ENCODE results near the gene AMMECR1.

Gene AMMECR1

DNA sequence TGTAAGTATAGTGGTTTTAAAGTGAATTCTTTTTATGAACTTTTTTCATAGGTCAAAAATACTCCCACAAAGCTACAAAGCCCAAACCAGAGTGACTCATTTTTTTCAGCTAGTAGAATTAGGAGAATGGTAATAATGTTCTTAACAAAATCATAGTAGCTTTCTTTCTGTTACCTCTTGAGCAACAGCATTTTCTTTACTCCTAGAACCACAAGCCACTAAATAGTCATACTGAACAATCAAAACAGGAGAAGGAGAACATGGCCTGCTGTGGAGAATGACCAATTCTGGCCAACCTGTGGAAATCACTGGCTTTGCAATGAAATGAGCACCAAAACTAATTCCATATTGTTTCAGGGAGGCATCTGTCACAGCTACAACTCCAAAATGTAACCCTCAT, 112.9 kb downstream of the AMMECR1 start:
- DNase-seq: no peak

DNA sequence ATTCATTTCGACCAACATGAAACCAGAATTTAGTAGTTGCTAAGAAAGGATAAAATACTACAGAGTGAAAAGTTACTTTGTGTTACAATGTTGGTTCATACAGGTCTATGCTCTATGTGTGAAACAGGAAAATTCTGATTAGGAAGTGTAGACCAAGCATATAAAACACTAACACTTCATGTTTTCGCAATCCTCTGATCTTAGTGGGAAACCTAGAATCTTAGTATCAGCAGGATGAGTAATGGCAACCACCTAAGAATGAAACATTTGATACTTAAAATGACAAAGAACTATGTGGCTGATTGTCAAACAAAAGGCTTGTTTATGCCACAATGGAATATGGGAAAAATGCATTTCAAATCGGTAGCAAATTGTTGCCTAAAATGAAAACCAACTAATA, 116.1 kb downstream of the AMMECR1 start:
- no peak for DNase-seq

DNA sequence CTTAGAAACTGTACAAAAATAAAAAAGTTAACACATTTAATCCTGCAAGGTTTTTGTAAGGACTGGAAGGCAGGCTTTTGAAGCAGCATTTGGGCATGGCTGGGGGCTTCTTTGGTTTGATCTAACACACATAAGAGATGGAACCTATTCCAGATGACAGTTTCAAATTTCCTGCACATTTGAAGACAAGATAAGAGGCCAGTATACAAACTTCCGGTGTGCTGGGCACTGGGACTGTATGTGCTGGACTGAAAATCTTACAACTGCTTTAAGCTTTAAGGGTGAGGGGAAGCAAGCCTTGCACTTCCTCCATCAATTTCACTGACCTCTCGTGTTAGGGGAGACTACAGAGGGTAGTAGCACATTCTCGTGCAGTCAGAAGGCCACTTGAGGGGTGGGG, 122.9 kb downstream of the AMMECR1 start:
- DNase-seq: no peak

DNA sequence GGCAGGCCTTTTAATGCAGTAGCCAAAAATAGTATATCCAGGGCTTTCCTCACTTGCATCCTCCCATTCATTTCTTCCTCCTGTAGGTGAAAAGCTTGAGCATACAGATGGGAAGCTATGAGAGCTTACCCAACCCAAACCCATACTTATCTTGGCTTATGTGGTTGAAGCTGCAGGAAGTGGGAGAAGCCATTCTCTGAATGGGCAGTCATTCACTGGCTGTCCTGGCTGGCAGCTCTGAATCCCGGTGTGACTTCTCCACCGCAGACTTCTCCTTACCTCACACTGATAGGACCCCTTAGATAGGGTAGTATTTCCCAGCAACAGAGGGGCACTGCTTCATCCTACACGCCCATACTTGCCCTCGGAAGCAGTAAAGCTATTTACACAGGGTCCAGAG, 125.4 kb downstream of the AMMECR1 start:
- no peak for DNase-seq

DNA sequence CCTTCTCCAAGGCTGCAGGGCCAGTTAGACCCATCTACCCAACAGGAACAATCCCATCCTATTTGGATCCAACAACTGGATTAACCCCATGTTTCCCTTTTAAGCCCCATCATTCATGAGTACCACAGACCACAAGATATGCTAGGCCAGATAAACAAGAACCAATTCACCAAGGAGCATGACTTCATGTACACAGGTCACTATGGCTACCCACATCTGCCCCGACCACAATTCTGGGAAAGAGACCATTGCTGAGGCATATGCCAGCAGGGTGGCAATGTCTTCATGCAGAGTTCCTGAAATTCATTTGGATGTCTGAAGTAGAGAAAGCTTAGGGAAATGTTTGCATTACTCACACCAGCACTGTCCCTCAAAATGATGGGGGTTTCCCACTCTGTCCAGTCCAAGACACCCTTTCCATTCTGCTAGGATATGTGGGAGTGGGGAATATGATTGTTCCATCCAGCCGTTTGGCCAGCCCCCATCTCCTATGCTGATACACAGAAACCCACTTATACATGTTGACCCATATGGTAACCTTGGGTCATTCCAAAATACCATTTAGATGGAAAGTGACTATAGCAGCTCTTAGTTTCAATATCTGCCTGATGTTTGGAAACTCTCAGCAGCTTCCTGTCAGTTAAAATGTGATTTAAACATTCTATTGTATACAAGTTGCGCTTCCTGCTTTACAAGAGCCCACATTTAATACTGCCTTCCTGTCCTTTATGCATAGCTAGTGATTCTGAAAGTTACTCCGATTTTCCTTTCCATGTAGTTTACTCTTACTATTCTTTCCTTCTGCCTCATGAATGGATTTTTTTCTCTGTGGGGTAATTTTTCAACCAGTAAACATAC, 129.0 kb downstream of the AMMECR1 start:
- no peak for DNase-seq

DNA sequence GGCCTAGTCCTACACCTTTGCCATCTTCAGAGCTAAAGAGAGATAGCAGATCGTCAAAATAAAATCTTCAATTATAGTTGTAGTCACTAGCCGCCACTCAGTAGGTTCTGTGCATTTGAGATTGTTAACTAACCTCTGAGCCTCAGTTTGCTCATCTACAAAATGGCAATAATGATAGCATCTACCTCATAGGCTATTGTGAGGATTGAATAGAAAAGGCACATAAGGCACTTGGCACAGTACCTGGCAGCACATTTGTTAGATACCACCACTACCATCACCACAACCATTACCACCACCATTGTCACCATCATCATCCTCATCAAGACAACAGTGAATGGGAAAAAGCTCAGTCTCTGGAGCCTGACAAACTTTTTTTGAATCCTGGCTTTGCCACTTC, 134.6 kb downstream of the AMMECR1 start:
- no peak for DNase-seq

DNA sequence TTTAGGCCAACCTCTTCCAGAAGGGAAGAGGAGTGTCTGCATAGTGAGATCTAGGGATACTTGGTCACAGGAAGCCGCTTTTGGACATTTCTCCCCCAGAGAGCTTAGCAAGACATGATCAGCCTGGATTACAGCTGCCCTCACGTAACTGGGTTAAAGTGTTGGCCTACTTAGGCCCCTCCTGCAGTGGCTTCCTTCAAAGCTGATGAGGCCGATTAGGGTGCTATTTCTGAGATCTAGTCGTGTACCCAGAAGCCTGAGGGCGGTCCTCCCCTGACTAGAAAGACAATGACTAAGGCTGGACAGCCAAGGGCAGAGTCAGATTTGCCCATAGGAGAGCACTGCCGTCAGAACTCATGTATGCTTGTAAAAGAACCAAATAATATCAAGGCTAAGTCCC, 135.0 kb downstream of the AMMECR1 start:
- no peak for DNase-seq

DNA sequence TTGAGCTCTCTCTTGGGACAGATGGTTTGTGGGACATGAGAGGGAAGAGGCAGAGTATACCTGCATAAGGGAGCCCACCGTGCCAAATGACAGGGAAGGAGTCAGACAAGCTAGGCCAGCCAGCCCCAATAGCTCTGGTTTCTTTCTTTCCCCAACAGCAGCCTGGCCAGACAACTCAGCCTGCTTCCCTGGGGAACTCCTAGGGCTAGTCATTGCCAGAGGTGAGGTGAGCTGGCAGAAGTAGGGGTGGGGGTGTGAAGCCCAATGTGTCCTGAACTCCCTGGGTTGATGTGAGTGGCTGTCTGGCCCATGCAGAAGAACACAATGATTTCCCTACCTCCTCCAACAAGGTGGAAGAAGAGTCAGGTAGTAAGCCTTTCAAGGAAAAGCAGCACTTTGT, 135.5 kb downstream of the AMMECR1 start:
- no peak for DNase-seq

DNA sequence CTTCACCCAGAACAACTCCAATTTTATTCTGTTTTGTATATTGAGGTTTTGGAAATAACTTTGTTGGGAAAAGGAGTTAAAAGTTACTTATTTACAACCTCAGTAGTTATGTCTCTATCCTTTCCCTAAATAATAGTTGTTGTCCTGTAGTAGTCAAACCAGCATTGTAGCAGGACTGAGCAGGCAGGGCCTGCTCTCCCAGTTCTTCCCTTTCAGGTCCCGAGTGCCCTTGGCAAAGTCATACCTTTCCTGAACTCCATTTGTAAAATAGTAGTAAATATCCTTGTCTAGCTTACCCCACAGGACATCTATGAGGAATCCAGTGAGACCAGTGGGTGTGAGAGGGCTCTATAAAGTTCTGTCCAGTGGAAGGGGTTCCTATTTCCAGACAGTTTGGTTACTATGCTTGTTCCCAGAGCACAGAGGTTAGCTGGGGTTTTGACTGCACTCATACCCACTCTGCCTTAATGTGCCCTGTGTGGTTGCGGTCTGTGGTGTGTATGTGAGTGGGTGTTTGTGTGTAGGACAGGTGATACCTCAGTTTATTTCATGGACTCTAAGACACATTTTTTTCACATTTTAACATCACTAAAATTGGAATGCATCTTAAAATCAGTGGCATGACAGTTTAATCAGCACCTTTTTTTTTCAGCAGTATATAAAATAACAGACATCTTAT, 136.3 kb downstream of the AMMECR1 start:
- DNase-seq: no peak

DNA sequence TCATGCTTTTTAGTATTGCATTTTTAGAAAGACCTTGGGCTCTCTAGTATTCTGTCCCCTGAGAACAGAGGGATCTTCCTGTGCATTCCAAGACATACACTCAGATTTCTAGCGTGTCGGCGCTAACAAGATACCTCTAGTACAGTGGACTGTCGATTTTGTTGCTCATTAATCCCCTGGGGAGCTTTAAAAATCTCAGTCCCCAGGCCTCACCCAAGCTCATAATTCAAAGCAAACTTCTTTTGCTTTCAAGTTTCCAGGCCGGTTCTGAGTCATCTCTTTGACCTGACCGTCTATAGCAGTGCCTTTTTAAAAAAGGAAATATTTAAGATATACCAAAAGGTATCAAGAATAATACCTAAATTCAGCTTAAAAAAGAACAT, 137.0 kb downstream of the AMMECR1 start:
- DNase-seq: peak; percentile 16

DNA sequence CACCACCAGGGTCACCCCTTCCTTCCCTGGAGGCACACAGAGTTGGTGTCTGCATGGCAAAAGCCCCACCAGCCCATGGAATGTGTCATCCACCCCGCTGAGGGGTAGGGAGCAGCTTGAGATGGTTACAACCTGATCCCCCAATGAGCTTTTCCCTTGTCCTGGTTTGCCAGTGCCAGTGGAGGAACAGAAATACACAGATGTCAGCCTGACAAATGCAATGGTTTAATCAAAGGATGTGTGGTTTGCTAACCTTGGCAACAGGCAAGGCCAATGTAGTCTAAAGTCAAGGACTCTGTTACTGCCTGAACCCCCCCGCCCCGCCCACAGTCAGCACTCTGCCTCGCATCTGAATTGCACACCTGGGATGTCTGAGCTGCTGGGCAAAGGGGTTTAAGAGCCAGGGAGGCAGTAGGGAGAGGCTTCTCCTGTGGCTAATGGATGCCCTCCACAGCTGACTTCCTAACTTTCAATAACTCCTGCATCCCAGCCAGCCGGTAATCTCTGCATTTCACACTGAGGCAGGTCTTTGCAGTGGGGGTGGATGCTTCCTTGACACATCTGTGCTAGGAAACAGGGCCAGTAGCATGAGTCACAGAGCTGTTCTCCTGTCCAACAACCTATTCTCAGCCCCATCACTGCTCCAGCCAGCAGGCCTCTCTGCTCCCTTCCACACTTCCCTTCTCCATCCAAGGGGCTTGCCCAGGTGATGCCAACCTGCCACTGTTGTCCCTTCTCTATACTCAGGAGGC, 137.5 kb downstream of the AMMECR1 start:
- peak; percentile 8 for DNase-seq

DNA sequence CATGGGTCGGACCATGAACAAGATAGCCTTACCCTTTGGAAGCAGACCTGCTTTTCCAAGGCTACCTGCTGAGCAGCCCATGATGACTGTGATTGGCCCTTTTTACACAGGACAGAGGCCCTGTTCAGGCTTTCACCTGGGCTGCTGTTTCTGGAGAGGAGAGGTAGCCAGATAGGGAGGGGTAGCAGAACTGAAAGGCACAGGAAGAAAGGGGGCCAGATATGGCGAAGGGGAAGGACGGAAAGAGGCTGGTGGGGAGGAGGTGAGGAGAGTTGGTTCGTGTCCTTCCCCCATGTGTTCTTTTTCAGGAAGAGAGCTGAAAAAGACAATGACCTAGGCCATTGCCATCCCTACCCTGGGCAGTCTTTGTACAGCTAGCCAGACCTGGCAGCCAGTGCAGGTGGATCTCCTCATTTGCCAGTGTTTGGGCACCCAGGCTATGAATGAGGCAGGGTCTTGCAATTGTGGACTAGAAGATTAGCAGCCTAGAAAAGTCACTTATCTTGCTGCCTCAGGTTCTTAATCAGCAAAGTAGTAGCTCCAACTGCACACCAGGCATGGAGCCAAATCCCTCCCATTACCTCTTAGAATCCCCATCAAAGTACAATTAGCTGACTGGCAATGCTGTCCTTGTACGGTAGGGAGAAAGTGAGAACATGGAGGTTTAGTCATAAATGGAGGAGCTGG, 139.6 kb downstream of the AMMECR1 start:
- no peak for DNase-seq

DNA sequence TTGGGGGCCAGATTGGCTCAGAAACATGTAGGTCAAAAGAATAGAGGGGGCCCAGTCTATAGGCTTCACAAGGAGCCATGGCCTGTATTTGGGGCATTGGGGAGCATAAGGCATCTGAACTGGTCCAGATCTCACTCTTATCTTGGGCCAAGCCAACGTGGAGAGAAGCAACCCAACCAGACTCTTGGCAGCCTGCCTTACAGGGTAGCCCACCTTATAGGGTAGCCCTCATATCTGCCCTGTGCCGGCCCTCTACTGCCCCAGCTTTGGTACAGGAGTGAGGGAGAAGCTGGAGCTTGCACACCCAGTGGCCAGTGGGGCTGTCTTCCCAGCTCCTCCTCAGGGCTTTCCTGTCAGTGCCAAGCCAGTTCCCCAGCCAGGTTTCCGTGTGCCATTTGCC, 142.2 kb downstream of the AMMECR1 start:
- DNase-seq: no peak

DNA sequence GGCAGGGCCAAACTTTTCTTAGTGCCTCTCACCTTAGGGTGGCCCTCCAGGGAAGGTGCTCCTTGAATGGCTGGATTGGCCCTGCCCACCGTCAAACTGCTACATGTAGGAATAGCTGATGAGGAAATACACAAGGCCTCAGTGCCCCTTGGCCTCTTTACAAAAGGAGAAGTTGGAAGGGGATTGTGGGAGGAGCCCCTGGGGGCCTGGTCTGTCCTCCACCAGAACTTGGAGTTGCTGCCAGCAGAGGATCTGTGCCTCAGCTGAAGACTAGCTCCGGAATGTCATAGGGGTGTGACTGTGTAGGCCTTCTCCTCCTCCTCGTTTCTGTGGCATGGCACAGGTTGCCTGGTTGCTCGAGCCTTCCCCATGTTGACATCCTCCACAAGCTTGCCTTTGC, 142.7 kb downstream of the AMMECR1 start:
- DNase-seq: no peak

DNA sequence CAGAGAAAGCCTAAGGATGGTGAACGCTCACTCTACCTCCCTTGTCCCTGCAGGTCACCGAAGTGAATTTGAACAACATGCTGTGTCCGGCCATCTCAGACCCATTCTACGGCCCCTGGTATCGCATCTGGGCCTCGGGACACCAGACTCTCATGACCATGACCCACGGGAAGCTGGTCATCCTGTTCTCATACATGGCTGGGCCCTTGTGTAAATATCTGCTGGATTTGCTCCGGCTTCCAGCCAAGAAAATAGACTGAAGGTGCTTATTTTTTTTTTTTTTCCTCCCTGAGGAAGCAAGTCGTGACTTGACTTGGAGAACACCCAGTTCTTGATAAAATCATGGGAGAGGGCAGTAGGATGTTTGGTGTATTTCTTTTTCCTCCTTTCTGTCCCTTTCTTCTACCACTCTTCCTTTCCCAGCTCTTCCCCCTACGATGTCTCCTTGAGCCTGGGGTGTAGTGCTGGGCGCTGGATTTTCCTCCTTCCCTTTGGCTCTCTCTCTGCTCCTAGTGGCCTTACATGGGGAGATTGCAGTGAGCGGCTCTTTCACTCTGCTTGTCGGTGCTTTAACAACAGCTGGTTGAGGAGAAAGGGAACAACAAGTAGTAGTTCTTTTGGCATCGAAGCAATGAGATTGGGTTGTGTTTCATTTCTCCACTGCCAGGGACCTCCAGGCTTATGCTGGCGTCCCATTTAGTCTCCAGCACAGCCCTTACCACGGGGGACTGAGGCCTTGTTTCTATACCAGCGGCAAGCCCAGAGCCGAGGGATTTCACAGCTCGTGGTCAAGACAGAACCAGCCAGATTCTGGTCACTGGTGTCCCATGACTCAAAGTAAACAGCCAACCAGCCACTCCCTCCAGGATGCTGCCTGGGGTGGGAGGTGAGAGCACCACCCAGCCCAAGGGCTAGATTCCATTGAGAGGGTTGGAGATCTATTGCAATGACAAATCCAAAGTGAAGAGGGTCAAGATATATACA, 144.4 kb downstream of the AMMECR1 start:
- no peak for DNase-seq

DNA sequence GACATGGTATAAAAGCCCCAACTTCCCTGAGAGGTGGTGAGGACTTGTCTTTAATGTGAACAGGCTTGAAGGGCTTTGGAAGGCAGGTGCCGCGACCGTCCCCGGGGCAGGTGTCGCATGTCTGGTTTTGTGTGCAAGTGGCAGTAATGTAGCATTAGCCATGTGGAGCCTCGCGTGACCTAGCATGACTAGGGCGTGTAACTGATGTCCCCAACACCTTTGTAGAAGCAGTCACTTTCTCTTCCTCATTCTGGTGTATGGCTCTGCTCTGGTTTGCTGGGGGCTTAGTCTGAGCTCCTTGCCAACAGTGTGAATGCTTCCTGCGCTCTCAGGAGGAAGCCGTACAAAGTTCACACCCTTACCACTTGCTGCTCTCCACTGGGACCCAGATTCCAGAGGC, 145.7 kb downstream of the AMMECR1 start:
- DNase-seq: no peak

DNA sequence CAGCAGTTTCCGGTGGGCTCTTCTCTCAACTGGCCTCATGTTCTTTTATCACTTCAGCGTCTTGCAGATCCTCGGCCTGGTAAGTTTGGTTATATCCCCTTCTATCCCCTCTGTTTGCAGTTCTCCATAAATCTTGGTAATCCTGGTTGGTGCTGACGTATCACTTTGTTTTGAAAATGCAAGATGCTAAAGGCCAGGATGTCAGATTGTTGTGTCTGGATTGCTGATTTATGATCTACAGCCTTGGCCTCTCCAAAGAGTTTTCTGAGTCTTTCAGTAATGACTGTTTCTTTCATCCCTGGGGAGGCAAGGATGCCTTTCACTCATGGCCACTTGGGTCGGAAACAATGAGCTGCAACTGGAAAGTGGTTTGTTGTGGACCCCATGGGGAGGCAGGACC, 146.4 kb downstream of the AMMECR1 start:
- DNase-seq: no peak

DNA sequence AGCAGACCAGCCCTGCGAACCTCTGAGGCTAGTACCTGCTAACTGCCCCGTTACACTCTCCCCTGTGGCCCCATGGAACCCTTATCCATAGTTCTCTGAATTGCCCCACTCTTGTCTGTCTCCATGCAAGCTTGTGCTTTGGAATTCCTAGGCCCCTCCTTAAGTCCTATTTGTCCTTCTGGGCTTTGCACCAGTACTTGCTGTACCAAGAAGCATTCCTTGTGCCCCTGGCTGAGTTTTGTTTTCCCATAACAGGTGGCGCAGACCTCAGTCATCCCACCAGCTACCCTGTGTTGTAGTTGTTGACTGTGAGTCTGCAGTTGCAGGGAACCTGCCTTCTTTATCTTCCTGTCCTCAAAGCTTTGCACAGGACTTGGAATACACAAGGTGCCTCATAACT, 147.9 kb downstream of the AMMECR1 start:
- no peak for DNase-seq

DNA sequence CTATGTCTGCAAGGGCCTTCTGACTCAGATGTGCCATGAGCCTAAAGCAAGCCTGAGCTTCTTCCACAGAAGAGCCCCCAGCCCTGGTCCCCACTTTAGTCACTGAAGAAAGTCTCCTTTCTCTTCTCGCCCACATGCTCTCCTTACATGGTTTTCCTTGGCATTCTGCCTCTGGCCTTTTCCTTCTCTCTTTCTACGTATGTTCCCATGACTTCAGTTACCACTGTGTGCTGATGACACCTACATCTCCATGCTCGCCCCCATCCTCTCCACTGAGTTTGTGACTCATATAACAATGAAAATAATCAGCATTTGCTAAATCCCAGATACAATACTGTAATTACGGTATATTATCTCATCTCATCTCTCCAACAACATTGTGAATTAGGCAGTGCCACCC, 149.3 kb downstream of the AMMECR1 start:
- no peak for DNase-seq

DNA sequence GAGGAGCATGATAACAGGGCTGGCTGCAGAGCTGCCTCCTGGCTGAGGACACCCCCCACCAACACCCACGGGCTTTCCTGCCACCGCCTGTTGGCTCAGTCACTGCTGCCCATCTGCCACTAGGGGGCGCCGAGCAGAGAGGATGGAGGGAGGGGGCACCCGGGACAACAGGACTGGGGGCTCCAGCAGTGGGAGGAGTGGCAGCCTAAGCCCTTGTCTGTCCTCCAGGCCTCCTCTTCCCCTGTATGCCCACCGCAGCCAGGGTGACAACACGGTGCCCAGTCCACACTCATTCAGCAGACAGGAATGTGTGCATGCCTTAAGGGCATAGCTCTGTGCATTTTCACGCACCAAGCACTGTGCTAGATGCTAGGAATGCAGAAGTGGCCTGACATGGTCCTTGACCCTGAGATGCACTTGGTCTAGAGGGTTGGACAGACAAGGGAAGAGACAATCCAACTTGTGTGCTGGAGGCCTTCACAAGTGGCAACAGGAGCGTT, 149.9 kb downstream of the AMMECR1 start:
- peak; percentile 0 for DNase-seq

DNA sequence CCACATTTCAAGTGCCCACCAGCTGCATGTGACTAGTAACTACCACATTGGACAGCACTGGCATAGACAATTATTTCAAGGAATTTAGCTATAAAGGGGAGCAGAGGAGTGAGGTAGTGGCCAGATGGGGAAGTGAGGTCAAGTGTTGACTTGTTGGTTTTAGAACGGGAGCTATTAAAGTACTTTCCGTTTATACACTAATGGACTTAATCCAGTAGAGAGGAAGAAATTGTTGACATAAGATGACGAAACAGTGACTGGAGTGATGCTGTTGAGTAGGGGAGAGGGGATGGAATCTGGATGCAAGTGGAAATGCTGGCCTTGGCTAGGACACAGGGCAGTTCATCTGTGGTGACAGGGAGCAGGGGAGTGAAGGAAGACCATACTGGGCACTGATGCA, 154.4 kb downstream of the AMMECR1 start:
- no peak for DNase-seq

DNA sequence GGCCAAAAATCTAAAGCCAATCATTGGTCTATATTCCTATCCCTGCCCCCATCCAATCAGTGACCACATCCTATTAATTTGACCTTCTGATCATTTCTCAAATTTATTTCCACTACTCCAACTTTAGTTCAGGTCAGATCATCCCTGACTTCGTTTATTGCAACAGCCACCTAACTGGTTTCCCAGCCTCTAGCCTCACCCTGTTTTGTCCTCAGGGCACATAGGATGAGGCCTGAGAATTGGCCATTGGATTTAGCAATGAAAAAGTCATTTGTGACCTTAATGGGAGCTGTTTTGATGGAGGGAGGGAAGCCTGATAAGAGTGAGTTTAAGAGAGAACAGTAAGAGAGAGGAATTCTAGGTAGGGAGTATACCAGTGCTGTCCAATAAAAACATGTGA, 155.0 kb downstream of the AMMECR1 start:
- no peak for DNase-seq

Data from amniotic stem cell (primary cell).